Measurements from ENCODE around the gene DLGAP1. TPM values are rescaled to one million over a fixed set of nuclear protein-coding genes. Genes with fewer than 3 reads are reported as not detected.

The DLGAP1 gene
- total RNA-seq, 6 experiments from 2014 or later, result 0.09 to 0.31 (median 0.18) TPM; not detected in 2

DNA sequence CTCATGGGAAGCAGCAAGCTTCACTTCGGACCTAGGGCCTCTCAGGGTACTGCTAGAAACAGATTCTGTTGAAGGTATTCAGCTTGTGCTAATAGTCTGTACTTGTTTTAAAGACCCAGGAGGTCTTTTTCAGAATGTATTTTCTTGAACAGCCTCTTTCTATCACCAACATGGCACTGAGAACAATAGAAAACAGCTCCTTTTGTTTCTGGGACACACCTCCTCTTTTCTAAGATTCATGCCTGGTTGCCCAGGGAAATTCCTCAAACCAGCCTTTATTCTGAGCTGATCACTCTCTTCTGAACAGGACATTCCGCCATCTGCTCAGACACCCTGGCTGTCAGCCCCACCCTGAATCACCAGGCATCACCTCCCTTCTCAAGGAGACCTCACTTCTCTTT is 615.5 kb downstream of the DLGAP1 start:
- H3K27me3 ChIP-seq, result no peaks in the 10 kb centered on the region
- intact Hi-C loops (cut with DNase I), result no loop called here
- H3K9me3 ChIP-seq, result no peaks in the 10 kb centered on the region
- DNase-seq (no peak), ATAC-seq (no peak)
- no peaks in the 10 kb centered on the region for H3K36me3 ChIP-seq
- H3K4me3 ChIP-seq, result no peak overlapping the region
- WGBS (ENCODE audit: insufficient coverage, low coverage, low lambda C conversion rate, missing lambda C conversion rate), result 45% methylated on average over 2 of the region's 2 CpGs
- no peaks in the 10 kb centered on the region for H3K4me1 ChIP-seq
- TF ChIP-seq, protein P1, sequence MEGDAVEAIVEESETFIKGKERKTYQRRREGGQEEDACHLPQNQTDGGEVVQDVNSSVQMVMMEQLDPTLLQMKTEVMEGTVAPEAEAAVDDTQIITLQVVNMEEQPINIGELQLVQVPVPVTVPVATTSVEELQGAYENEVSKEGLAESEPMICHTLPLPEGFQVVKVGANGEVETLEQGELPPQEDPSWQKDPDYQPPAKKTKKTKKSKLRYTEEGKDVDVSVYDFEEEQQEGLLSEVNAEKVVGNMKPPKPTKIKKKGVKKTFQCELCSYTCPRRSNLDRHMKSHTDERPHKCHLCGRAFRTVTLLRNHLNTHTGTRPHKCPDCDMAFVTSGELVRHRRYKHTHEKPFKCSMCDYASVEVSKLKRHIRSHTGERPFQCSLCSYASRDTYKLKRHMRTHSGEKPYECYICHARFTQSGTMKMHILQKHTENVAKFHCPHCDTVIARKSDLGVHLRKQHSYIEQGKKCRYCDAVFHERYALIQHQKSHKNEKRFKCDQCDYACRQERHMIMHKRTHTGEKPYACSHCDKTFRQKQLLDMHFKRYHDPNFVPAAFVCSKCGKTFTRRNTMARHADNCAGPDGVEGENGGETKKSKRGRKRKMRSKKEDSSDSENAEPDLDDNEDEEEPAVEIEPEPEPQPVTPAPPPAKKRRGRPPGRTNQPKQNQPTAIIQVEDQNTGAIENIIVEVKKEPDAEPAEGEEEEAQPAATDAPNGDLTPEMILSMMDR (IDR thresholded peaks at IDR 0.05), result no peak
- TF ChIP-seq POLR2A (IDR thresholded peaks at IDR 0.05), result no peak
- no peak overlapping the region for H3K27ac ChIP-seq

DNA sequence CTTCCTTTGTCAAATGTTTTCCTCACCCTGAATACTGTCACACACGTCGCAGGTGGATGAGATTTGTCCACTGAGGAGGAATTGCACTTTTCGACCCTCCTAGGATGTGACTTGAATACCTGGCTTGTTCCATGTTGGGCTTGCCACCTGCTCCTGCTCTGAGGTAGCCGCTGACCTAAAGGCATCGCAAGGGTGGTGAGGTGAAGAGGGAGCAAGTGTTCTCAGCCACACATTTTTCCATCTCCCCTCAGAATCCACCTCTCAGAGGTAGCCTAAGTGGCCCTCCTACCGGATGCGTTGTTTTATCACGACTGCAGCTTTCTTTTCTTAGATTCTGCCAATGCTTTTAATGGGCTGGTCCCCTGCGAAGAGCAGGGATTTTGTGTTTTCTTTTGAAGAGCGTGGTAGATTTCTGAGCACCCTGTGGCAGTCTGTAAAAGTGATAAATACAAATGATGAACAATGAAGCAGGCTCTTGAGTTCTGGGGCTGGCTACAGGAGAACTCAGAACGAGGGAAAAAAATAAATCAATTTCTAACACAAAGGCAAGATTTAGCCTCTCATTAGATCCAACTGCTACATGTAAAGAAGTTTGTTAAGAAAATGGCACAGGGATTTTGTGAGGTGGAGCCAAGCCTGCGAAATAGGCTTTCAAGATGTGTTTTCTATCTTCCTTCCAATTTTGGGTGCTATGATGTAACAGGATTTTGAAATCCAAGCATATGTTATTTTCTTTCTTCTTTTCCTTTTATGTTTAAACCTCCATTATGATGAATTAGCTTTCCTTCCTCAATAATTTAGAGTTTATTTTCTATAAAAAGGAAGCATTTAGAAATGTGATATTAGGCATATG is 618.4 kb downstream of the DLGAP1 start:
- no peak overlapping the region for H3K27ac ChIP-seq
- no peak for TF ChIP-seq POLR2A (IDR thresholded peaks at IDR 0.05)
- TF ChIP-seq, protein P1 (IDR thresholded peaks at IDR 0.05), result no peak
- no peaks in the 10 kb centered on the region for H3K4me1 ChIP-seq
- ATAC-seq, result no peak
- H3K36me3 ChIP-seq, result no peaks in the 10 kb centered on the region
- H3K27me3 ChIP-seq, result no peaks in the 10 kb centered on the region
- WGBS (ENCODE audit: insufficient coverage, low coverage, low lambda C conversion rate, missing lambda C conversion rate), result 56% methylated on average over 9 of the region's 12 CpGs
- no peaks in the 10 kb centered on the region for H3K9me3 ChIP-seq
- no peak overlapping the region for H3K4me3 ChIP-seq
- DNase-seq, result no peak
- intact Hi-C loops (cut with DNase I), result no loop called here

DNA sequence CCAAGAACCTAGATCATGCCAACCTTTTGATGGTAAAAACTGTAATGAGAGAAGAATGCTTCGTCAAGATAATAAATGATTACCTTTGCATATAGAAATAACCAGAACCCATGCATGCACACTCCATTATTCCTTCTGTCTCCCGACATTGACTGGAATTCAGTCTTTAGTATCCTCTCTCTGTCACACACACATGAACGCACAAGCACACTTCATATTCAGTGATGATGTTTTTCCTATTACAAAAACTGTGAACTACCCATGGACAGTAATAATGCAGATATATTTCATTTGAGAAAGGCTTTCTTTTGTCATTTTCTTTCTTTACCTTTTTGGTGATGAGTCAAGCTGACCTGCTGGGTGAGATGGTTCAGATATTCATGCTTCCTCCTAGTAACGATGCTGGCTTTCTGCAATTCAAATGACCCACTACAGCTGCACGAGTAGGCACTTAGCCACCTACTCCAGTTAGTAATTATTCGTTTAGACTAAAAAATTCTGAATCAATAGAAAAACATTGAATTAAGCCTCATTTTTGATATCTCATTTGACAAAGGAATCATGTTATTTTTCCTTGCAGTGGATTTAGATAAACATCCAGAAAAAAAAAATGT is 623.0 kb downstream of the DLGAP1 start:
- intact Hi-C loops (cut with DNase I), result no loop called here
- Histone ChIP-seq H3K4me3 (no peak overlapping the region), H3K36me3 (no peaks in the 10 kb centered on the region), H3K9me3 (no peaks in the 10 kb centered on the region), H3K27me3 (no peaks in the 10 kb centered on the region), H3K4me1 (no peaks in the 10 kb centered on the region), H3K27ac (no peak overlapping the region)
- DNase-seq, result no peak
- no peak for ATAC-seq
- 38% methylated on average over 6 of the region's 6 CpGs for WGBS (ENCODE audit: insufficient coverage, low coverage, low lambda C conversion rate, missing lambda C conversion rate)
- TF ChIP-seq, protein P1 (IDR thresholded peaks at IDR 0.05), result no peak
- TF ChIP-seq POLR2A (IDR thresholded peaks at IDR 0.05), result no peak

DNA sequence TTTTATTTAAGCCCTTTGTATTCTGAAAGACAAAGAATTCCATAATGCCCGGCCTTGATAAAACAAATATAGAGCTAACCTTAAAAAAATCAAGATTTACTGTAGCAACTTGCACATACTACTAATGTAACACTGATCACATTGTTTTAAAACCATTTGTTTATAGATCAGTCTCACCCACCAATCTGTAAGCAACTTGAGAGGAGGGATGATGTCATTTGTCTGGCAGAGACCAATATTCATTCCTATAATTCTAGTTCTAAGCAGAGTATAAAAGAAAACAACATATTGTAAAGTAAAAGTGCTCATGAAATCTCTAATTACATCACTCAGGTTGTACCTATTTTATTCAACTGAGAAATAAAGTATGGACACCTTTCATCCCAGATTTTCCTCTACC is 624.5 kb downstream of the DLGAP1 start:
- WGBS (ENCODE audit: insufficient coverage, low coverage, low lambda C conversion rate, missing lambda C conversion rate), result 76% methylated on average over 1 of the region's 1 CpG
- Histone ChIP-seq H3K9me3 (no peaks in the 10 kb centered on the region), H3K4me1 (no peaks in the 10 kb centered on the region), H3K27ac (no peak overlapping the region), H3K27me3 (no peaks in the 10 kb centered on the region), H3K4me3 (no peak overlapping the region), H3K36me3 (no peaks in the 10 kb centered on the region)
- no peak for TF ChIP-seq POLR2A (IDR thresholded peaks at IDR 0.05)
- TF ChIP-seq, protein P1 (IDR thresholded peaks at IDR 0.05), result no peak
- no peak for DNase-seq
- intact Hi-C loops (cut with DNase I), result no loop called here
- ATAC-seq, result no peak

Measured in right lobe of liver (tissue), 6 donors.